8988T (cell line): ENCODE results near the gene COG7.
"Not testable (repeated sequence)": the region's sequence is repeated elsewhere in the genome, so short reads cannot be mapped to it uniquely, and the experiment has no call there.

Source experiments
- DNase-seq: peaks from one replicate; pipeline ENCODE4 v3.0.0; 2011

The COG7 gene

GRCh38 chr16:23452572-23453337 lies at the start of gene COG7:
COG7 (minus strand) TSS chr16:23453189; CDS start chr16:23452994, 195 bp downstream.
- peak; percentile 46 for DNase-seq

- DNase-seq, result no peak
Observed at GRCh38 chr16:23502466-23502865, 49.5 kb upstream of the COG7 start.

GRCh38 chr16:23501291-23501690 lies 48.3 kb upstream of the COG7 start:
- no peak for DNase-seq

- no peak for DNase-seq
Observed at GRCh38 chr16:23500862-23501225, 47.9 kb upstream of the COG7 start.

GRCh38 chr16:23500212-23500861 lies 47.3 kb upstream of the COG7 start:
- no peak for DNase-seq

- no peak for DNase-seq
Observed at GRCh38 chr16:23499801-23500200, 46.8 kb upstream of the COG7 start.

GRCh38 chr16:23498863-23499262 lies 45.9 kb upstream of the COG7 start:
- no peak for DNase-seq

GRCh38 chr16:23497543-23497868 lies 44.5 kb upstream of the COG7 start:
- no peak for DNase-seq

GRCh38 chr16:23496821-23497542 lies 44.0 kb upstream of the COG7 start:
- DNase-seq, result peak; percentile 45

- no peak for DNase-seq
Observed at GRCh38 chr16:23495671-23496070, 42.7 kb upstream of the COG7 start.

- no peak for DNase-seq
Observed at GRCh38 chr16:23494188-23494587, 41.2 kb upstream of the COG7 start.

GRCh38 chr16:23491490-23492391 lies 38.8 kb upstream of the COG7 start:
- peak; percentile 24 for DNase-seq

- no peak for DNase-seq
Observed at GRCh38 chr16:23486480-23486879, 33.5 kb upstream of the COG7 start.

GRCh38 chr16:23485841-23486240 lies 32.9 kb upstream of the COG7 start:
- no peak for DNase-seq

- DNase-seq, result no peak
Observed at GRCh38 chr16:23485257-23485614, 32.2 kb upstream of the COG7 start.

GRCh38 chr16:23484510-23485256 lies 31.7 kb upstream of the COG7 start:
- no peak for DNase-seq

- DNase-seq, result not testable (repeated sequence)
Observed at GRCh38 chr16:23483492-23483891, 30.5 kb upstream of the COG7 start.

- DNase-seq, result no peak
Observed at GRCh38 chr16:23482778-23483177, 29.8 kb upstream of the COG7 start.

- DNase-seq, result no peak
Observed at GRCh38 chr16:23480257-23480656, 27.3 kb upstream of the COG7 start.

- DNase-seq, result no peak
Observed at GRCh38 chr16:23479138-23479537, 26.1 kb upstream of the COG7 start.

GRCh38 chr16:23478566-23478965 lies 25.6 kb upstream of the COG7 start:
- DNase-seq, result no peak

GRCh38 chr16:23476289-23476688 lies 23.3 kb upstream of the COG7 start:
- no peak for DNase-seq
